ENCODE data around the gene HAAO.
"Not testable (repeated sequence)": the region's sequence is repeated elsewhere in the genome, so short reads cannot be mapped to it uniquely, and the experiment has no call there.

The HAAO gene

DNA sequence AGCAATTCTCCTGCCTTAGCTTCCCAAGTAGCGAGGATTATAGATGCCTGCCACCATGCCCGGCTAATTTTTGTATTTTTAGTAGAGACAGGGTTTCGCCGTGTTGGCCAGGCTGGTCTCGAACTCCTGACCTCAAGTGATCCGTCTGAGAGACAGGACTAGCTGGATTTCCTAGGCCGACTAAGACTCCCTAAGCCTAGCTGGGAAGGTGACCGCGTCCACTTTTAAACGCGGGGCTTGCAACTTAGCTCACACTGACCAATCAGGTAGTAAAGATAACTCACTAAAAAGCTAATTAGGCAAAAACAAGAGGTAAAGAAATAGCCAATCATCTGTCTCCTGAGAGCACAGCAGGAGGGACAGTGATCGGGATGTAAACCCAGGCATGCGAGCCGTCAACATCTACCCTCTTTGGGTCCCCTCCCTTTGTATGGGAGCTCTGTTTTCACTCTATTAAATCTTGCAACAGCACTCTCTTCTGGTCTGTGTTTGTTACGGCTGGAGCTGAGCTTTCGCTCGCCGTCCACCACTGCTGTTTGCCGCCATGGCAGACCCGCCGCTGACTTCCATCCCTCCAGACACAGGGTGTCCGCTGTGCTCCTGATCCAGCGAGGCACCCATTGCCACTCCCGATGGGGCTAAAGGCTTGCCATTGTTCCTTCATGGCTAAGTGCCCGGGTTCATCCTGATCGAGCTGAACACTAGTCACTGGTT is 39.3 kb upstream of the HAAO start:
- not testable (repeated sequence) for H2BK120ac ChIP-seq (ENCODE audit: insufficient read depth, low read length, poor library complexity); H3K4me1 ChIP-seq (ENCODE audit: control insufficient read depth in 1 of 2, insufficient read depth in 2 of 2, low read length in 2 of 2); H4K91ac ChIP-seq (ENCODE audit: low read depth, low read length); H3K79me1 ChIP-seq (ENCODE audit: low read length); H3K27ac ChIP-seq (ENCODE audit: low read depth, low read length); H3K36me3 ChIP-seq (ENCODE audit: control insufficient read depth in 1 of 2, insufficient read depth in 2 of 2, low read length in 2 of 2); H3K4me2 ChIP-seq (ENCODE audit: low read length); H3K9me3 ChIP-seq (ENCODE audit: insufficient read depth, low read depth, low read length); H4K12ac ChIP-seq (ENCODE audit: low read depth, low read length); H2BK5ac ChIP-seq (ENCODE audit: low read depth, low read length, poor library complexity); H2AFZ ChIP-seq (ENCODE audit: insufficient read depth, low read length, poor library complexity); H3K18ac ChIP-seq (ENCODE audit: low read length); H3K79me2 ChIP-seq (ENCODE audit: control insufficient read depth, insufficient read depth, low read length, poor library complexity); H2AK5ac ChIP-seq (ENCODE audit: low read length); H3K23ac ChIP-seq (ENCODE audit: low read length); H3K9ac ChIP-seq (ENCODE audit: low read length); H3K4ac ChIP-seq (ENCODE audit: low read depth, low read length); H3K4me3 ChIP-seq (ENCODE audit: low read depth, low read length); H3K14ac ChIP-seq (ENCODE audit: low read length); DNase-seq; H3K27me3 ChIP-seq (ENCODE audit: insufficient read depth, low read length); H4K8ac ChIP-seq (ENCODE audit: low read depth, low read length); H2BK12ac ChIP-seq (ENCODE audit: low read length)
- no CpG with 5 or more reads among the region's 26 CpGs for WGBS (ENCODE audit: extremely low coverage, insufficient coverage, insufficient read length)

- no peak overlapping the region for H4K91ac ChIP-seq (ENCODE audit: low read depth, low read length)
- no peak overlapping the region for H3K27ac ChIP-seq (ENCODE audit: low read depth, low read length)
- no peaks in the 10 kb centered on the region for H3K36me3 ChIP-seq (ENCODE audit: control insufficient read depth in 1 of 2, insufficient read depth in 2 of 2, low read length in 2 of 2)
- H2BK120ac ChIP-seq (ENCODE audit: insufficient read depth, low read length, poor library complexity) = no peak overlapping the region
- no peak overlapping the region for H2BK12ac ChIP-seq (ENCODE audit: low read length)
- no peaks in the 10 kb centered on the region for H3K79me1 ChIP-seq (ENCODE audit: low read length)
- H3K4me3 ChIP-seq (ENCODE audit: low read depth, low read length) = no peak overlapping the region
- no peak overlapping the region for H3K14ac ChIP-seq (ENCODE audit: low read length)
- no peak overlapping the region for H3K23ac ChIP-seq (ENCODE audit: low read length)
- no peak overlapping the region for H3K18ac ChIP-seq (ENCODE audit: low read length)
- no peak overlapping the region for H3K4me2 ChIP-seq (ENCODE audit: low read length)
- H3K4me1 ChIP-seq (ENCODE audit: control insufficient read depth in 1 of 2, insufficient read depth in 2 of 2, low read length in 2 of 2) = peaks cover 3 to 5% of the 10 kb centered on the region in 2 experiments
- H3K79me2 ChIP-seq (ENCODE audit: control insufficient read depth, insufficient read depth, low read length, poor library complexity) = no peaks in the 10 kb centered on the region
- no peak for DNase-seq
- no peak overlapping the region for H3K4ac ChIP-seq (ENCODE audit: low read depth, low read length)
- H2BK5ac ChIP-seq (ENCODE audit: low read depth, low read length, poor library complexity) = no peak overlapping the region
- H4K12ac ChIP-seq (ENCODE audit: low read depth, low read length) = no peak overlapping the region
- WGBS (ENCODE audit: extremely low coverage, insufficient coverage, insufficient read length) = no CpG with 5 or more reads among the region's 6 CpGs
- no peak overlapping the region for H4K8ac ChIP-seq (ENCODE audit: low read depth, low read length)
- H3K9me3 ChIP-seq (ENCODE audit: insufficient read depth, low read depth, low read length) = no peaks in the 10 kb centered on the region
- H3K27me3 ChIP-seq (ENCODE audit: insufficient read depth, low read length) = no peaks in the 10 kb centered on the region
- no peak overlapping the region for H2AK5ac ChIP-seq (ENCODE audit: low read length)
- H3K9ac ChIP-seq (ENCODE audit: low read length) = no peak overlapping the region
- H2AFZ ChIP-seq (ENCODE audit: insufficient read depth, low read length, poor library complexity) = no peak overlapping the region
Measured at GRCh38 chr2:42830922-42831574, 38.7 kb upstream of the HAAO start.

GRCh38 chr2:42829671-42830440 is 37.5 kb upstream of the HAAO start:
- Histone ChIP-seq H3K79me1 (ENCODE audit: low read length) (no peaks in the 10 kb centered on the region), H4K12ac (ENCODE audit: low read depth, low read length) (no peak overlapping the region), H3K79me2 (ENCODE audit: control insufficient read depth, insufficient read depth, low read length, poor library complexity) (no peaks in the 10 kb centered on the region), H3K27me3 (ENCODE audit: insufficient read depth, low read length) (no peaks in the 10 kb centered on the region), H2BK120ac (ENCODE audit: insufficient read depth, low read length, poor library complexity) (no peak overlapping the region), H2BK5ac (ENCODE audit: low read depth, low read length, poor library complexity) (no peak overlapping the region), H3K23ac (ENCODE audit: low read length) (no peak overlapping the region), H3K4me3 (ENCODE audit: low read depth, low read length) (no peak overlapping the region), H2AK5ac (ENCODE audit: low read length) (no peak overlapping the region), H2AFZ (ENCODE audit: insufficient read depth, low read length, poor library complexity) (no peak overlapping the region), H3K9me3 (ENCODE audit: insufficient read depth, low read depth, low read length) (no peaks in the 10 kb centered on the region), H3K4me2 (ENCODE audit: low read length) (no peak overlapping the region), H3K14ac (ENCODE audit: low read length) (no peak overlapping the region), H4K8ac (ENCODE audit: low read depth, low read length) (no peak overlapping the region), H3K9ac (ENCODE audit: low read length) (no peak overlapping the region), H4K91ac (ENCODE audit: low read depth, low read length) (no peak overlapping the region), H3K18ac (ENCODE audit: low read length) (no peak overlapping the region), H3K27ac (ENCODE audit: low read depth, low read length) (no peak overlapping the region), H2BK12ac (ENCODE audit: low read length) (no peak overlapping the region), H3K36me3 (ENCODE audit: control insufficient read depth in 1 of 2, insufficient read depth in 2 of 2, low read length in 2 of 2) (no peaks in the 10 kb centered on the region), H3K4ac (ENCODE audit: low read depth, low read length) (no peak overlapping the region), H3K4me1 (ENCODE audit: control insufficient read depth in 1 of 2, insufficient read depth in 2 of 2, low read length in 2 of 2) (peaks cover 3% of the 10 kb centered on the region in 2 experiments)
- WGBS (ENCODE audit: extremely low coverage, insufficient coverage, insufficient read length) = no CpG with 5 or more reads among the region's 4 CpGs
- no peak for DNase-seq

- Histone ChIP-seq H3K14ac (ENCODE audit: low read length) (no peak overlapping the region), H2AK5ac (ENCODE audit: low read length) (no peak overlapping the region), H3K79me2 (ENCODE audit: control insufficient read depth, insufficient read depth, low read length, poor library complexity) (no peaks in the 10 kb centered on the region), H4K12ac (ENCODE audit: low read depth, low read length) (no peak overlapping the region), H3K36me3 (ENCODE audit: control insufficient read depth in 1 of 2, insufficient read depth in 2 of 2, low read length in 2 of 2) (no peaks in the 10 kb centered on the region), H4K8ac (ENCODE audit: low read depth, low read length) (no peak overlapping the region), H3K27ac (ENCODE audit: low read depth, low read length) (no peak overlapping the region), H3K4me1 (ENCODE audit: control insufficient read depth in 1 of 2, insufficient read depth in 2 of 2, low read length in 2 of 2) (peaks cover 3% of the 10 kb centered on the region in 2 experiments), H3K4ac (ENCODE audit: low read depth, low read length) (no peak overlapping the region), H3K4me2 (ENCODE audit: low read length) (no peak overlapping the region), H2BK5ac (ENCODE audit: low read depth, low read length, poor library complexity) (no peak overlapping the region), H4K91ac (ENCODE audit: low read depth, low read length) (no peak overlapping the region), H2BK120ac (ENCODE audit: insufficient read depth, low read length, poor library complexity) (no peak overlapping the region), H2AFZ (ENCODE audit: insufficient read depth, low read length, poor library complexity) (no peak overlapping the region), H3K79me1 (ENCODE audit: low read length) (no peaks in the 10 kb centered on the region), H2BK12ac (ENCODE audit: low read length) (no peak overlapping the region), H3K27me3 (ENCODE audit: insufficient read depth, low read length) (no peaks in the 10 kb centered on the region), H3K9ac (ENCODE audit: low read length) (no peak overlapping the region), H3K18ac (ENCODE audit: low read length) (no peak overlapping the region), H3K9me3 (ENCODE audit: insufficient read depth, low read depth, low read length) (no peaks in the 10 kb centered on the region), H3K23ac (ENCODE audit: low read length) (no peak overlapping the region), H3K4me3 (ENCODE audit: low read depth, low read length) (no peak overlapping the region)
- peak; percentile 56 to 78 for DNase-seq
- WGBS (ENCODE audit: extremely low coverage, insufficient coverage, insufficient read length) = no CpG with 5 or more reads among the region's 12 CpGs
Measured at GRCh38 chr2:42828487-42829425, 36.4 kb upstream of the HAAO start.

Data from trophoblast cell (in vitro differentiated cells and primary cell).